Mucosa of descending colon (tissue), 3 donors: Measurements from ENCODE around the gene PTPRF. TPM values are rescaled to one million over a fixed set of nuclear protein-coding genes. Genes with fewer than 3 reads are reported as not detected.
"Not testable (repeated sequence)": the region's sequence is repeated elsewhere in the genome, so short reads cannot be mapped to it uniquely, and the experiment has no call there.

ENCODE experiments used
- ATAC-seq: fragments of 200-7000 bp; cut with Tn5 transposase; one replicate; pipeline ENCODE4 v1.9.1; 2020; ENCODE audit warnings: mild to moderate bottlenecking, moderate library complexity
- DNase-seq, 3 donors: peaks; one replicate each; pipeline ENCODE4 v3.0.0-alpha.2; 2020
- H3K36me3 ChIP-seq: fragments of 200-600 bp; one replicate; pipeline ENCODE4 v1.8.0; 2021; ENCODE audit warnings: low read depth, mild to moderate bottlenecking
- H3K4me1 ChIP-seq: fragments of 200-600 bp; one replicate; pipeline ENCODE4 v1.8.0; 2021; ENCODE audit warnings: low read depth, mild to moderate bottlenecking
- H3K4me3 ChIP-seq: fragments of 200-600 bp; one replicate; pipeline ENCODE4 v1.8.0; 2021; ENCODE audit warnings: mild to moderate bottlenecking
- H3K9me3 ChIP-seq: fragments of 200-600 bp; one replicate; pipeline ENCODE4 v1.8.0; 2021; ENCODE audit warnings: mild to moderate bottlenecking
- CTCF ChIP-seq: fragments of 200-600 bp; IDR thresholded peaks from one replicate; pipeline ENCODE4 v1.8.0; 2022; ENCODE audit warnings: antibody characterized with exemption, mild to moderate bottlenecking
- intact Hi-C, 2 donors: fragments of 100-400 bp; cut with DNase I in 1 of 2; cut with micrococcal nuclease in 1 of 2; formaldehyde crosslinking; loops; one replicate each; pipeline versions ENCODE4 v1.11.0 to v1.11.1; 2022; cut with DNase I, micrococcal nuclease
- total RNA-seq, 3 donors: library from RNA; stranded (reverse); fragmentation: NEBNext Ultra II Directional in 2 of 3; extraction: Animal tissue kit (Norgen Biotek cat#: 25700) in 2 of 3; gene quantifications; one replicate each; pipeline versions ENCODE4 v1.2.1 to v1.2.4, GENCODE V29; 2021 to 2023
- donor health status: DM: no; HTN: no; CAD: no; lungs with moderate emphysema.
- donor health status: DM: no; HTN: no; CAD: no.
- donor health status: DM: no; HTN: yes; CAD: no.

Gene PTPRF
- total RNA-seq, 3 donors from 2014 or later: 355 to 752 (median 384) TPM

GRCh38 chr1:43625063-43625780 is 94.5 kb downstream of the PTPRF start:
- intact Hi-C loops: no loop called here
- TF ChIP-seq CTCF: no peak
- Histone ChIP-seq H3K36me3 (peaks cover 6% of the 10 kb centered on the region), H3K9me3 (no peaks in the 10 kb centered on the region), H3K4me3 (no peak overlapping the region), H3K4me1 (no peaks in the 10 kb centered on the region)
- no peak for ATAC-seq
- peak in 2 of 3 donors; percentile 13 to 37 for DNase-seq

- TF ChIP-seq CTCF: no peak
- intact Hi-C loops: no loop called here
- DNase-seq (no peak), ATAC-seq (no peak)
- no peaks in the 10 kb centered on the region for H3K36me3 ChIP-seq
- no peak overlapping the region for H3K4me3 ChIP-seq
- H3K9me3 ChIP-seq: no peaks in the 10 kb centered on the region
- H3K4me1 ChIP-seq: no peaks in the 10 kb centered on the region
Measured at GRCh38 chr1:43632135-43632670, 101.5 kb downstream of the PTPRF start.

- no peaks in the 10 kb centered on the region for H3K36me3 ChIP-seq
- no peak overlapping the region for H3K4me3 ChIP-seq
- H3K9me3 ChIP-seq: no peaks in the 10 kb centered on the region
- no peaks in the 10 kb centered on the region for H3K4me1 ChIP-seq
- ATAC-seq (peak; percentile 25), DNase-seq (peak in 1 of 3 donors; percentile 4)
- intact Hi-C loops: no loop called here
- TF ChIP-seq CTCF: no peak
Measured at GRCh38 chr1:43634721-43635120, 104.0 kb downstream of the PTPRF start.

GRCh38 chr1:43636006-43636641 is 105.4 kb downstream of the PTPRF start:
- ATAC-seq (no peak), DNase-seq (no peak)
- H3K4me1 ChIP-seq: no peaks in the 10 kb centered on the region
- no peaks in the 10 kb centered on the region for H3K36me3 ChIP-seq
- H3K4me3 ChIP-seq: no peak overlapping the region
- no peaks in the 10 kb centered on the region for H3K9me3 ChIP-seq
- TF ChIP-seq CTCF: no peak
- intact Hi-C loops: no loop called here

GRCh38 chr1:43637267-43637666 is 106.6 kb downstream of the PTPRF start:
- no peaks in the 10 kb centered on the region for H3K36me3 ChIP-seq
- TF ChIP-seq CTCF: no peak
- DNase-seq: peak in 1 of 3 donors; percentile 16
- intact Hi-C loops: no loop called here
- H3K4me3 ChIP-seq: no peak overlapping the region
- ATAC-seq: no peak
- no peaks in the 10 kb centered on the region for H3K4me1 ChIP-seq
- H3K9me3 ChIP-seq: no peaks in the 10 kb centered on the region

GRCh38 chr1:43638381-43638780 is 107.7 kb downstream of the PTPRF start:
- intact Hi-C loops, H3K4me3 ChIP-seq, H3K36me3 ChIP-seq, DNase-seq, ATAC-seq, H3K9me3 ChIP-seq, H3K4me1 ChIP-seq: not testable (repeated sequence)
